Stimulated activated CD4-positive, alpha-beta T cell treated with anti-CD3 and anti-CD28 coated beads, TNF-alpha, amount 100 ng/mL, for 4 hours (primary cell): ENCODE data around the gene METRN.
"Not testable (repeated sequence)": the region's sequence is repeated elsewhere in the genome, so short reads cannot be mapped to it uniquely, and the experiment has no call there.

Experiments used
- DNase-seq, 3 experiments: peaks; one replicate each; pipeline ENCODE4 v3.0.0-alpha.2; 2020; ENCODE audit warnings: low read depth in 3 of 3

The METRN gene

DNA sequence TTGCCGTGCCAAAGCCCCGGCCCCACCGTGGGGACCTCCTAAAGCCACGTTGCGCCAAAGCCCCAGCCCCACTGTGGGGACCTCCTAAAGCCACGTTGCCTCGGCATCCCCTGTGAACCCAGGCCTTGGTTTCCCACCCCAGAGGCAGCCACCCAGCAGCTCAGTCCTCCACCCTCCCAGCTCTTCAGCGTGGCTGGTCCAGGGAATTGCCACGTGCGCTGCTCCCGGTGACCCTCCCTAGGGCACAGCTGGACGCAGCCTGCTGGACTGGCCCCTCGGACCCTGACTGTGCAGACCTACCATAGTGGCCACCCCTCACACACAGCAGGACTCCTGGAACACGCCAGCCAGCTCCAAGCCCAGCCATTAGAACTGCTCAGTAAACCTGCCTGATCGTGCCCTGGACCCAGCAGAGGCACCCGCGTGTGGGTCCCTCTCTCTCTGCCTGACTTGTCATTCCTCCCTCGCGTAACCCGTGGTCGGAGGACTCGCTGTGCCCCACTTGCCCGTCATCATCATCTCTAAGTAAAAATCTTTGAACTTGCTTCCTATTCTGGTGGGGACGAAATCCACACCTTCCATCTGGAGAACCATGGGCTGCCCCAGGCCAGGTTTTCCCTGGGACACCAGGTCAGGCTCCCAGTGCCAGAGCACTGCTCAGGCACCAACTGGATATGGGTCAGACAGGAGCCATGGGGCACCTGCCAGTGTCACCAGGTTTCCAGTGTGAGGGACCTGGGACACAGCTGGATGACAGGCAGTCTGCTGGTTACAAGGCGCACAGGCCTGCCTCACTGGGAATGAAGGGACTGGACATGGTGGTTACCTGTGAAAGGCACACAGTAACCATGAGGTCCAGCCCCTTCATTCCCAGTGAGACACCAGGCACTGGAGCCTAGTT lies 20.3 kb downstream of the METRN start:
- no peak for DNase-seq

DNA sequence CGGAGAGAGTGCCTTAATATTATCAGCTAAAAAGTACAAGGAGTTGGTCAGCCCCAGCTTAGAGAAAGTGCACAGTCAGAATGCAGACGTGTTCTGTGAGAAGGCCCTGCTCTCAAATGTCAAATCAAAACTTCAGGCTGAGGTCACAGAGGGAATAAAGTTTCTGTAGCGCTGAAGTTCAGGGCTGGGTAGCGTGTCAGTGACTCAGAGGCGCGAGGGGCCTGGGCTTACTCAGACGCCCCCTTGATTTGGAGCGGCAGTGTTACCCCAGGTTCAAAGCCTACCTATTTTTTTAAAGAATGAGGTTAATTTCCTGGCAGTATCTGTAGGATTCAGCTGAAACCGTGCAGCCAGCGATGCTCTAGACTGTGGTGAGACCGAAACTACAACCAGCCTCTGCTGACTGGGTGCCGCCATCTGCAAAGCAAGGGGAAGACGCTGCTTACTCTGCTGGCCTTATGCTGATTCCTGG lies 21.1 kb downstream of the METRN start:
- DNase-seq, result no peak

DNA sequence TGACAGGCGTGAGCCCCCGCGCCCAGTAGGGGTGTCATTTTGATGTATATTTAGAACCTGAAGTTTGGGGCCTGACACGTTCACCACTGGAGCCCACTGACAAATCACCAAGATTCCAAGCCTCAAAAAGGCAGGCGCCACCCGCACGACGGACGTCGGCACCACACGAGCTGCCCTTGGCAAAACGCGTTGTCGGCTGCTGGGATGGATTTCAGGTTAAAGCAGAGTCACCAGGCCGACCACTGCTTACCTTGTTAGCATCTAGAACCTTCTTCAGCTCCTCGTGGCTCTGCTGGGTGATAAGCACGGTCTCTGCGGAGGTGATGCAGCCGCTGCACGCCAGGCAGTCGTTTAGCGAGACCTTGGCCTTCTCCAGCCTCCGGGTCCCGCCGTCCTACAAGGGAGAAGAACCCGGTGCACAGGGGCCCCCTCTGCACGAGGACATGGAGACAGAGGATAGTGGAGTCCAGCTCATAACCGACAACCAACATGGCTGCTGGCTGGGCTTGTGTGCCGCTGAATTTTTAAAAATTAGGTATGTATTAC lies 22.1 kb downstream of the METRN start:
- no peak for DNase-seq

DNA sequence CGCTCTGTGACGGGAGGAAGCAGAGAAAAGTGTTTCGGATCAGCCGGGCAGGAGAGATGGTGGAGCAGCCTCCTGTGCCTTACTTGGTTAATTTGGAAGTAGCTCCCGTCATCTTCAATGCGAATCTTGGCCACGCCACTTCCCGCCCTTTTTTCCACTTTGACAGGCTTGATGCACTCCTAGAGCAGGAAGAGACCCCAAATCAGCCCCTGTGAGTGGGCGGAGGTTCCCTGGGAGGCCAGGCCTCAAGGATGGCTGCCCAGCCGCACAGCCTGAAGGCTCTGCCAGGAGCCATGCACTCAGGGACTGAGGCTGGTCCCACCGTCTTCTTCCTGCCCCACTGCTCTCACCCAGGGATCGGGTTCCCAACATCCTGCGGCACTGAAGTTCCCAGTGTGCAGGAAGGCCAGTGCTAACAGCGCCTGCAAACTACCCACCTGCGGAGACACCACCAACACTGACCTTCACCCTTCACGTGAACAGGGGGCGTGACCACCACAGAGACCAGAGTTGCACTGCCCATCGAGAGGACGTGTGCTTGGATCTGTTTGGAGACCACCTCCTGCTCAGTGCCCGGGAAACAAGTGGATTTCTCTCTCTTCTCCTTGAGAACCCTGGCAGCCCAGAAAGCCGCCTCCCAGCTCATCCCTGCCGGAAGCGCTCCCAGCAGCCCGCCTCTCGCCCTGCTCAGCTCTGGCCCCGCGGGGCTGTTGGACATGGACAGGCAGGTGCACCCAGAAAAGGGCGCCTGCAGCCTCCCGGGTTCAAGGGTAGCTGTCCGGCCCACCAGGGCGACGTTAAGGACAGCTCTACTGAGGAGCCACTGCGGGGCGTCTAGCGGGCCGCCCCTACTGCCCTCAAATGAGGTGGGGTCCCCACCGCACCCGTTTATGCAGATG lies 24.9 kb downstream of the METRN start:
- no peak for DNase-seq

DNA sequence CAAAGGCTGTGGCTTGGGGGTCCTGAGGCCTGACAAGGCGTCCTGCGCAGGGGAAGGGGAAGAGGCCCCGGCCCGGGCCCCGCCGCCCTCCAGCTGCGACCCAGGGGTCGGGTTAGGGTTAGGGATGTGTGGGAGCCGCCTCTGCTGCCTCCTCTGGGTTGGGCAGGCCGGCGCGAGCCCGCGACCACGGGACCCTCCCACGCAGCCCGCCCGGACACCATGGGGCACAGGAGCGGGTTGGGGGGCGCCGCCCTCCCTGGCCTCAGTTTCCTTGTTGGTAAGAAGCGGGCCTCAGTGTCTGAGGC lies 25.5 kb downstream of the METRN start:
- DNase-seq, result no peak

DNA sequence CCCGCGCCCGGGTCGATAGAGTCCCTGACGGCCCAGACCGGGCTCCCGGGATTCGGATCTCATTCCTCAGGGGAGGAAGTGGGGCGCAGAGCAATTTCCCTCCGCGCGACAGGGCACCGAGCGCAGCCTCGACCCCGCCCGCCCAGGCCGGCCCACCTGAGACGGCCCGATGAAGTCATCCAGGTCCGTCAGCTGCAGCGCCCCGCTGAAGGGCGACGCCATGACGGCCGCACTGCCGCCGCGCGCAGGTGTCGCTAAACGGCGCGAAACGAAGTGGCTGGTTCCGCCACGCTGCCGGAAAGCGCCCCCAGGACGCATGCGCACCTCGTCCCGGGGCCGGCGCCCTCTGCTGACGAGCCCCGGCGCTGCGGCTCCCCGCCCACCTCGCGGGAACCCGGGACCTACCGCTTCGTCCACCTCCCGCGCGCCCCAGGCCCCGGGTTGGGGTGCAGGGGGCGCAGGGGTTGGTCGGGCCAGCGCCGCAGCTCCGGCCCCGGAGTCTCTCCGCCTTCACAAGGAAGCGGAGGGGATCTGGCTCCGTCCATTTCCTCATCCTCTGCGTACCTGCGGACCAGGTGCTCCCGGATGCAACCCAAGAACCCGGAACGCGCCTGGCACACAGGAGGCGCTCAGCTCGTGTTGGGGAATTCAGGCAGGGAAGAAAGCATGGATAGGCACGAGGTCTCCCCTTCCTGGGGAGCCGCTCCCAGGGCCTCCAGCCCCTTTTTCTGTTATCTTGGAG lies 26.0 kb downstream of the METRN start, which contains the start of gene CIAO3:
Gene CIAO3 (minus strand): TSS at position 234 of the 742 bp plus-strand sequence. CDS start 12 bp downstream, at position 222.
- DNase-seq, result peak; percentile 85 to 92 (median 90)

DNA sequence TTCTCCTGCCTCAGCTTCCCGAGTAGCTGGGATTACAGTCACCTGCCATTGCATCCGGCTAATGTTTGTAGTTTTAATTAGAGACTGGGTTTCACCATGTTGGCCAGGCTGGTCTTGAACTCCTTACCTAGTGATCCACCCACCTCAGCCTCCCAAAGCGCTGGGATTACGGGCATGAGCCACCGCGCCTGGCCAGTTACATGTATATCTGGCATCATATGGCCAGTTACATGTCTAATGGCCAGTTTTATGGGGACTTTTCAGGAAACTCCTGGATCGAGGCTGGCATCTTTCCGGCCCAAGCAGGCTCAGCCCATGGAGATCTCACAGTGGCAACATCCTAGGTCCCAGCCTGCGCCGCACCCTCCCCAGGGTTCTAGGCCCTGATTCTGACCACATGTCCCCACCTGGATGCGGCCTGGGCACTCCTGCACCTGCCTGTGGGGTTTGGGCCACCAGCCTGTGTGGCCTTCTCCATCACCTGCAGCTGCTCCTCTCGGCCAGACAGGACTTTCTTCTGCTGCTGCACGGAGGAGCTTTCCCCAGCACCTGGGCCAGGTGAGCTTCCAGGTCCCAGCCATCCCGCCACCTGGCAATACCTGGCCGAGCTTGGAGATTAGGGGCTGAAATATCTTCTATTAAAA lies 27.2 kb downstream of the METRN start:
- DNase-seq, result no peak

DNA sequence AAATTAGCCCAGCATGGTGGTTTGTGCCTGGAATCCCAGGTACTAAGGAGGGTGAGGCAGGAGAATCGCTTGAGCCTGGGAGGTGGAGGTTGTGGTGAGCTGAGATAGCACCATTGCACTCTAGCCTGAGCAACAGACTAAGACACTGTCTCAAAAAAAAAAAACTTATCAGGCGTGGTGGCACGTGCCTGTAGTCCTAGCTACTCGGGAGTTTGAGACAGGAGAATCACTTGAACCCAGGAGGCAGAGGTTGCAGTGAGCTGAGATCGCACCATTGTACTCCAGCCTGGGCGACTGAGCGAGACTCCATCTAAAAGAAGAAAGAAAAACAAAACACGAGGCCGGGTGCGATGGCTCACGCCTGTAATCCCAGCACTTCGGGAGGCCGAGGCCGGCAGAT lies 28.0 kb downstream of the METRN start:
- DNase-seq, result not testable (repeated sequence)

DNA sequence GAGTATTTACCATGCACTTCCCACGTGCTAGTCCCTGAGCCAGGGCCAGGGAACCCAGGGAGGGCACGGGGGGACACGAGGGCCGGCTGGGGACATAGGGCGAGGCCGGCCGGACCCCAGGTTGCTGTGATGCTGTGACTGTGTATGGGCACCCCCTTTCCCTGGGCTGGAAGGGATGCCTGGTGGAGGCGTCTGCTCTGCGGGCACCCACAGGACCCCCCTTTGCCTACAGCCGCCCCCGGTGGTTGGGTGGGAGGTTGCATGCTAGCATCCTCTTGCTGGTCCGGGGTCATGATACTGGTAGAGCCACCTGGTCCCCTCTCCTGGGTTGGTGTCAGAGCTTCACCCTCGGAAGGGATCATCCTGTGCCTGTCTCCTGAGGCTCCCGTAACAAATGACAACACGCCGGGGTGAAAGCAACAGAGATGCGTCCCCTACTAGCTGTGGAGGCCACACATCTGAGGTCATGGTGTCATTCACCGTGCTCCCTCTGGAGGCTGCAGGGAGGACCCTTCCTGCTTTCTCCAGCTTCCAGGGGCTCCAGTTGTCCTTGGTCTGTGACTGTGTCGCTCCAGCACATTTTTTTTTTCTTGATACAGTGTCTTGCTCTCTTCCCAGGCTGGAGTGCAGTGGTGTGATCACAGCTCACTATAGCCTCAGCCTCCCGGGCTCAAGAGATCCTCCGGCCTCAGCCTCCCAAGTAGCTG lies 29.0 kb downstream of the METRN start:
- no peak for DNase-seq

DNA sequence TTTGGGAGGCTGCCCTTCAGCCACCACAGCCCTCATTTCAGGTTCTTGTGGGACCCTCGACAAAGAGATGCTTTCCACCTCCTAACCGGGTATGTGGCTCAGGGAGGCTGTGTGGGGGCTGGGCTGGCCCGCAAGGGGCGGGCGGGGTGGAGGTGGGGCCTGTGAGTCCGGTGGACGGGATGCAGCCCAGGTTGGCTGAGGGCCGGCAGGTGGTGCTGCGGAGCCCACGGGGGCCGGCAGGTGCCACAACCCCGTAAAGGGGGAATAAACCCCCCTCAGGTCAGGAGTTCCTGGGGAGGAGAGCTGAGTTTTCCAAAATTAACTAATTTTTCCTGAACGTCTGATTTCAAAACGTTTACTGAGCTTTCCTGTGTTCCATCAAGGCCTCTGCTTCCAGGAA lies 30.8 kb downstream of the METRN start:
- no peak for DNase-seq

DNA sequence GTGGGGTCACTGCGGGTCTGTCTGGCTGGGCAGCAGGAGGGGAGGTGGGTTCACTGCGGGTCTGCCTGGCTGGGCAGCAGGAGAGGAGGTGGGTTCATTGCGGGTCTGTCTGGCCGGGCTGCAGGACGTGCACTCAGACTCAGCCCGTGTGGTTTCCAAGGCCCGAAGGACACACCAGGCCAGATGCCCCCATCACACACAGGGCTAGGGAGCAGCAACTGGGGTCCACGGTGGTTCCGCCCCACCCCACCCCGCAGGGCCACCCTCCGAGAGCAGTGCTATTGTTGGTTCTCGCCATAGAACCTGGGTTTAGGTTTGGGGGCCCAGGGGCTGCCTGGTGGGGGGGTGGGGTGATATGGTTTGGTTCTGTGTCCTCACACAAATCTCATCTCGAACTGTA lies 31.7 kb downstream of the METRN start:
- DNase-seq, result no peak

DNA sequence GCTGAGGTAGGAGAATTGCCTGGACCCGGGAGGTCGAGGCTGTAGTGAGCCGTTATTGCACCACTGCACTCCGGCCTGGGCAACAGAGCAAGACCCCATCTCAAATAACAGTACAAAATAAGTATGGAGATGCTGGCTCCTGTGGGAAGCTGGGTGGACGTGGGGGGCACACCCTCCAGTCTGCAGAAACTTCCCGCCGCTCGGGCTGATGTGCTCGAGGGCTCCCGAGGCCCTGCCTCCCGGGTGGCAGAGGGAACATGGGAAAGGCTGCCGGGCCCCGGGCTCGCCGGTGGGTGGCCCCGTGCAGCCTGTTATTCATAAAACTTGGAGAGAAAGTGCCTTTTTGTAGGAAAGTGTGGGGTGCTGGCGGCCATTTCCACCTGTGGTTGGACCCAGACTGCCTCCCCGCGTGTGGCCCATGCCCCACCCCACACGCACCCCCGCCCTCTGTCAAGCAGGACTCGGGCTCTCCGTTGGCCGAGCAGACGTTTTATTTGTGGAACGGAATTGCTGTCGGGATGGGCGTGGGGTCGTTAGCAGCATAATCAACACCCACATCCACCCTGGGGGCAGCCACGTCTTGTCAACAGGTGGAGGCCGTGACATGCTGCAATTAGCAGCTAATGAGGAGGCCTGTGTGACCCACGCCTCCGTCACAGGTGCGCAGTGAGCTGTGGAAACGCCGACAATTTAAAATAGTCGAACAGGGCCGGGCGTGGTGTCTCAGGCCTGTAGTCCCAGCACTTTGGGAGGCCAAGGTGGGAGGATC lies 33.2 kb downstream of the METRN start:
- no peak for DNase-seq

DNA sequence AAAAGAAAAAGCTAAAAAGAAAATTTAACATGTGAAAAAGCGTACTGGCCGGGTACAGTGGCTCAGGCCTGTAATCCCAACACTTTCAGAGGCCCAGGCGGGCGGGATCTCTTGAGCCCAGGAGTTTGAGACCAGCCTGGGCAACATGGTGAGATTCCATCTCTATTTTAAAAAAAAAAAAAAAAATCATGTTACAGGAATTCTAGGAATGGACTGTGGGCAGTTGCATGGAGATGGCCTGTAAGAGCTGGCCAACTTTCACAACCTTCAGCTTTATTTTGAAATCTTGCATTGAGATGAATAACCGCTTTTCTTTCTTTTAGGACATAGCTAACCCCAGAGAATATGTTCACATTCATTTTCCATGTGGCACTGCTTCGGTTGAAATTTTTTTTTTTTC lies 34.1 kb downstream of the METRN start:
- no peak for DNase-seq

DNA sequence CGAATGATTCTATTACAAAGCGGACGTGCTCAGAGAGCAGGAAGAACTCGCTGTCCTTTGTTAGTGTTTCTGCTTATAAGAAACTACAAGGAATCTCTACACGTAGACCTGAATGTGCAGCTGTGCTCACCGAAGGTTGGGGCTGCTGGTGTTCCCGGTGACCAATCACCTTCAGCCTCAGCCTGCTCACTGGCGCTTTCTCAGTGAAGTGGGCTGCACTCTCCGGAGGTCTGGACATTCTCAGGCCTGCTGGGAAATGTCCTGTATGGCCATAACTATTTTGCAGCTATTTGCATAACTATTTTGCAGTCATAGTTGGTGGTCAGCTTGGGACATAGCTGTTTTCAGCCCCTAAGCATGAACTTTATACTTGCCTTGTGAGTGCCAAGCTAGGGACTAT lies 35.6 kb downstream of the METRN start:
- no peak for DNase-seq

DNA sequence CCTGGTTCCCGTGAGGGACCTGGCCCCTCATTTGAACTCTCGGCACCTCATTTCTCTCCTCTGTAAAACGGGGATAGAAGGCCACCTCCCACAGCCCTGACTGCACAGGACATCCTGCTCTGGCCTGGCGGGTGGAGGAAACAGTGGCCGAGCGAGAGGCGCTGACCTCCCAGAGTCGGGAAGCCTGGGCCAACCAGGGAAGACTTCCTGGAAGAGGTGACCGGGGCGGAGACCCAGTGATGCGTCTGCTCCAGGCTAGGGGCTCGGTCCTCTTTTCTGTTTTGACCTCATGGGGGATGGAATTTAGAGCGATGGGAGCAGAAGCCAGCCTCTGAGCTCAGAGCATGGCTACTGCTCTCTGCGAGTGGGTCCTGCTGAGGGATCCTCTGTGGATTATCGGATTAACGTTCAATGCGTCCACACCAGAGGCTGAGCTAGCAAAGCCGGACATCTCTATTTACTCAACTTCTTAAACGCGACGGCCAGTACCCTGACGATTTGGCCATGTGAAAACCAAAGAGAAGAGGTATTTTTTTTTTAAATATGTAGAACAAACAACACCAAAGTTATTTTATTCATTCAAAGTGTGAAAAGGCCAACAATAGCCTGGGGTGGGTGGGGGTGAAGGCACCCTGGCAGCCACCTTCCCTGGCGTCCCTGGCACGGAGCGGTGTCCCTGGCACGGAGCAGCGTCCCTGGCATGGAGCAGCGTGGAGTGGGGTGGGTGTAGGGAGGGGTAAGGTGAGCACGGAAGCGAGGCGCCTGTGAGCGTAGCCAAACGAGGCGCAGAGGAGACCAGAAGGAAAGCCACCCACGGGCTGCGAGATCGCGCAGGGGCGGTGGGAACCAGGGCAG lies 36.5 kb downstream of the METRN start:
- DNase-seq, result no peak

DNA sequence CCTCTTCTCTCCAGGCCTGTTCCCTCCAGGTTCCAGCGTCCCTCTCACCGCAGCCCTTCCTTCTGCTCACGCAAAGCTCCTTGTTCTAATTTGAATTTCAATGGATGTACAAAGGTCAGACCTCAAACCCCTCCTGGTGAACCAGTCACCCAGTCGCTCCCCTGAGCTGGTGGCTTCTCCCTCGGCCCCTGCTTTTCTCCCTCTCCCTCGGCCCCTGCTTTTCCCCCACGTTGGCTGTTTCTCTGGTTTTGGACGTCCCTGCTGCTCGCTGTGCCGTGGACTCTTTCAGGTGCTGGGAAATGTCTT lies 37.0 kb downstream of the METRN start:
- no peak for DNase-seq

DNA sequence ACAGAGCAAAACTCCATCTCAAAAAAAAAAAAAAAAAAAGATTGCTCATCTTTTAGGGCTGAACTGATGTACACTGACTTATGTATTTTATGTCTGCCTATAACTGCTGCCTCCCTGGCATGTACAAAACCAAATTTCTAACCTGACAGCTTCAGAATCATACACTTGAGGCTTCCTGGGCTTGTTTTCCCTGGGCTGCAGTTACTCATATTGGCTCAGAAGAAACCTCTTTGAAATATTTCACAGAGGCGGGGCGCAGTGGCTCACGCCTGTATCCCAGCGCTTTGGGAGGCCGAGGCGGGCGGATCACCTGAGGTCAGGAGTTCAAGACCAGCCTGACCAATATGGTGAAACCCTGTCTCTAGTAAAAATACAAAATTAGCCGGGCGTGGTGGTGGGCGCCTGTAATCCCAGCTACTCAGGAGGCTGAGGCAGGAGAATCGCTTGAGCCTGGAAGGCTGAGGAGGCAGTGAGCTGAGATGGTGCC lies 39.2 kb downstream of the METRN start:
- not testable (repeated sequence) for DNase-seq

DNA sequence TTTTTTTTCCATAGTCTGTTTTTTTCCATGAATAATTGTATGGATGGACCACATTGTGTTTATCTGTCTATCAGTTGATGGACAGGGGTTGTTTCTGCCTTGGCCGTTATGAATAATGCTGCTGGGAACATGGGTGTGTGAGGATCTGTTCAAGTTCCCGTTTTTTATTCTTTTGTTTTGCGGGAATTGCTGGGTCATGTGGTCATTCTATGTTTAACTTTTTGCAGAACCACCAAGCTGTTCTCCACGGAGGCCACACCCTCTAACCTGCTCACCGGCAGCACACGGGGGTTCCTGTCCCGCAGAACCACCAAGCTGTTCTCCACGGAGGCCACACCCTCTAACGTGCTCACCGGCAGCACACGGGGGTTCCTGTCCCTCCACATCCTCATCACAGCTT lies 39.7 kb downstream of the METRN start:
- DNase-seq, result no peak

DNA sequence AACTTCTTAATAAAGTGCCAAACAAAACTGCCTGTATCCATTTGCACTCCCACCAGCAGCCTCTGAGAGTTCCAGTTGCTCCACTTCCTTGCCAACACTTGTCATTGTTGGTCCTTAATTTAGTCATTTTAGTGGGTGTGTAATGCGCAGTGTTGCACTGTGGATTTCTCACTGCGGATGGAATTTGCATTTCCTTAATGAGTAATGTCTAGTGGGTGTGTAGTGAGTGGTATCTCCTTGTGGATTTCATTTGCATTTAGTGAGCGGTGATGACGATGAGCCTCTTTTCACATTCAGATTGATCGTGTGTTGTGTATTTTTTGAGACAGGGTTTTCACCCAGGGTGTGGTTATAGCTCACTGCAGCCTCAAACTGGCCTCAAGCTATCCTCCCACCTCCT lies 41.5 kb downstream of the METRN start:
- DNase-seq, result no peak
